GM23338 (cell line): ENCODE results near the gene DPH1. TPM values are rescaled to one million over a fixed set of nuclear protein-coding genes. Genes with fewer than 3 reads are reported as not detected.

Experiments used
- ATAC-seq: fragments of 200-7000 bp; cut with Tn5 transposase; 3 replicates; pipeline ENCODE4 v1.9.1; 2020
- DNase-seq: peaks from one replicate; pipeline ENCODE4 v3.0.0-alpha.2; 2015; ENCODE audit warnings: low spot score
- H2AFZ ChIP-seq: fragments of 200-600 bp; sonication (generic); 2 replicates; pipeline ENCODE4 v1.8.0; 2016; ENCODE audit warnings: antibody characterized with exemption, mild to moderate bottlenecking, moderate library complexity
- H3F3A ChIP-seq: fragments of 200-600 bp; sonication (generic); replicated peaks from 2 replicates; pipeline ENCODE4 v1.8.0; 2017; ENCODE audit warnings: antibody characterized with exemption, mixed run types, low read depth
- H3K27ac ChIP-seq: fragments of 200-600 bp; sonication (generic); 2 replicates; pipeline ENCODE4 v1.6.1; 2016; ENCODE audit warnings: low read depth
- H3K27me3 ChIP-seq: fragments of 200-600 bp; sonication (generic); 2 replicates; pipeline ENCODE4 v1.8.0; 2016; ENCODE audit warnings: mild to moderate bottlenecking, mixed run types, moderate library complexity; ENCODE audit not compliant: insufficient read depth
- H3K36me3 ChIP-seq: fragments of 200-600 bp; sonication (generic); 2 replicates; pipeline ENCODE4 v1.8.0; 2016; ENCODE audit warnings: mild to moderate bottlenecking; ENCODE audit not compliant: insufficient read depth
- H3K4me1 ChIP-seq: fragments of 200-600 bp; sonication (generic); 2 replicates; pipeline ENCODE4 v1.8.0; 2016; ENCODE audit warnings: mild to moderate bottlenecking, moderate library complexity; ENCODE audit not compliant: insufficient read depth
- H3K4me2 ChIP-seq: fragments of 200-600 bp; sonication (generic); 2 replicates; pipeline ENCODE4 v1.7.1; 2017; ENCODE audit warnings: mixed run types
- H3K4me3 ChIP-seq: fragments of 200-600 bp; sonication (generic); 2 replicates; pipeline ENCODE4 v1.6.1; 2016; ENCODE audit warnings: mixed run types
- H3K79me2 ChIP-seq: fragments of 200-600 bp; sonication (generic); replicated peaks from 2 replicates; pipeline ENCODE4 v1.8.0; 2017; ENCODE audit warnings: mild to moderate bottlenecking; ENCODE audit not compliant: insufficient read depth
- H3K9me2 ChIP-seq: fragments of 200-600 bp; sonication (generic); 2 replicates; pipeline ENCODE4 v1.8.0; 2017; ENCODE audit not compliant: insufficient read depth
- H4K20me1 ChIP-seq: fragments of 200-600 bp; sonication (generic); replicated peaks from 2 replicates; pipeline ENCODE4 v1.8.0; 2017; ENCODE audit warnings: mild to moderate bottlenecking; ENCODE audit not compliant: insufficient read depth
- H3K27ac Mint-ChIP-seq: 2 replicates; pipeline ENCODE4 v1.8.0; 2020; ENCODE audit warnings: inconsistent platforms, mild to moderate bottlenecking, moderate library complexity, mixed read lengths
- H3K27me3 Mint-ChIP-seq: 3 replicates; pipeline ENCODE4 v1.8.0; 2022; ENCODE audit warnings: low read depth, mild to moderate bottlenecking, moderate library complexity, mixed read lengths, inconsistent platforms; ENCODE audit not compliant: insufficient read depth, poor library complexity
- H3K36me3 Mint-ChIP-seq: 3 replicates; pipeline ENCODE4 v1.8.0; 2021; ENCODE audit warnings: low read depth, mild to moderate bottlenecking, inconsistent platforms, moderate library complexity, mixed read lengths
- H3K4me1 Mint-ChIP-seq: 3 replicates; pipeline ENCODE4 v1.8.0; 2020; ENCODE audit warnings: mild to moderate bottlenecking, inconsistent platforms, mixed read lengths
- H3K4me3 Mint-ChIP-seq: 3 replicates; pipeline ENCODE4 v1.8.0; 2021; ENCODE audit warnings: moderate library complexity, mild to moderate bottlenecking, inconsistent platforms, mixed read lengths
- H3K9me3 Mint-ChIP-seq: 3 replicates; pipeline ENCODE4 v1.8.0; 2020; ENCODE audit warnings: moderate library complexity, mild to moderate bottlenecking, inconsistent platforms, mixed read lengths
- CREB1 ChIP-seq: fragments of 250-450 bp; sonication (Bioruptor Pico); IDR thresholded peaks from 2 replicates; pipeline ENCODE4 v1.5.0; 2020; ENCODE audit warnings: low read depth, mild to moderate bottlenecking, moderate library complexity
- EZH2 ChIP-seq: fragments of 200-600 bp; sonication (generic); IDR thresholded peaks from one replicate; pipeline ENCODE4 v1.8.0; 2017; ENCODE audit warnings: antibody characterized with exemption, mild to moderate bottlenecking, low read depth; ENCODE audit not compliant: unreplicated experiment
- EZH2phosphoT487 ChIP-seq: fragments of 200-600 bp; sonication (generic); IDR thresholded peaks from one replicate; pipeline ENCODE4 v1.8.1; 2018; ENCODE audit warnings: antibody characterized with exemption; ENCODE audit not compliant: unreplicated experiment
- JUNB ChIP-seq: IDR thresholded peaks from one replicate; pipeline ENCODE4 v1.6.1; 2016; ENCODE audit warnings: antibody characterized with exemption; ENCODE audit not compliant: unreplicated experiment
- NANOG ChIP-seq: IDR thresholded peaks from 2 replicates; pipeline ENCODE4 v1.6.1; 2016; ENCODE audit warnings: antibody characterized with exemption, borderline replicate concordance
- POLR2AphosphoS5 ChIP-seq: IDR thresholded peaks from 2 replicates; pipeline ENCODE4 v1.6.1; 2016; ENCODE audit warnings: antibody characterized with exemption, low read depth
- STAT1 ChIP-seq: IDR thresholded peaks from one replicate; pipeline ENCODE4 v1.6.1; 2016; ENCODE audit warnings: antibody characterized with exemption; ENCODE audit not compliant: unreplicated experiment
- ZNF114 ChIP-seq: fragments of 250-450 bp; sonication (Bioruptor Pico); IDR thresholded peaks from 2 replicates; pipeline ENCODE4 v1.5.0; 2020; ENCODE audit warnings: mild to moderate bottlenecking, moderate library complexity
- ZNF331 ChIP-seq: fragments of 250-450 bp; sonication (Bioruptor Pico); IDR thresholded peaks from 2 replicates; pipeline ENCODE4 v1.5.0; 2020; ENCODE audit warnings: low read depth, mild to moderate bottlenecking, moderate library complexity
- polyA plus RNA-seq: library from polyadenylated mRNA; unstranded; fragments of >200 nt; fragmentation: Nextera tagmentation; extraction: Ambion mirVana; gene quantifications from 2 replicates; pipeline ENCODE4 v1.2.1, GENCODE V29; 2016
- total RNA-seq: library from RNA; depleted of rRNA; stranded (reverse); fragments of >200 nt; shearing (Covaris generic); gene quantifications from 2 replicates; pipeline ENCODE4 v1.2.3, GENCODE V29; 2014
- TF ChIP-seq, protein P1 (sequence below), 2 experiments: fragments of 200-600 bp in 1 of 2; sonication (generic) in 1 of 2; conservative IDR thresholded peaks; 2 replicates each; pipeline versions ENCODE4 v1.5.1 to v1.6.1; 2016 to 2017; ENCODE audit warnings: antibody characterized with exemption in 2 of 2, low read depth in 2 of 2, mild to moderate bottlenecking in 2 of 2, moderate library complexity in 1 of 2
- TF ChIP-seq, protein P2 (sequence below): IDR thresholded peaks from 2 replicates; pipeline ENCODE4 v1.6.1; 2016; ENCODE audit warnings: antibody characterized with exemption
- TF ChIP-seq, protein P3 (sequence below): IDR thresholded peaks from one replicate; pipeline ENCODE4 v1.6.1; 2018; ENCODE audit warnings: antibody characterized with exemption; ENCODE audit not compliant: unreplicated experiment
- TF ChIP-seq, protein P4 (sequence below): fragments of 250-450 bp; sonication (Bioruptor Pico); IDR thresholded peaks from 2 replicates; pipeline ENCODE4 v1.5.0; 2020; ENCODE audit warnings: mild to moderate bottlenecking, moderate library complexity

DPH1 gene
- total and polyA plus RNA-seq, 2 experiments from 2014 or later: 11.8 to 28.2 TPM

DNA sequence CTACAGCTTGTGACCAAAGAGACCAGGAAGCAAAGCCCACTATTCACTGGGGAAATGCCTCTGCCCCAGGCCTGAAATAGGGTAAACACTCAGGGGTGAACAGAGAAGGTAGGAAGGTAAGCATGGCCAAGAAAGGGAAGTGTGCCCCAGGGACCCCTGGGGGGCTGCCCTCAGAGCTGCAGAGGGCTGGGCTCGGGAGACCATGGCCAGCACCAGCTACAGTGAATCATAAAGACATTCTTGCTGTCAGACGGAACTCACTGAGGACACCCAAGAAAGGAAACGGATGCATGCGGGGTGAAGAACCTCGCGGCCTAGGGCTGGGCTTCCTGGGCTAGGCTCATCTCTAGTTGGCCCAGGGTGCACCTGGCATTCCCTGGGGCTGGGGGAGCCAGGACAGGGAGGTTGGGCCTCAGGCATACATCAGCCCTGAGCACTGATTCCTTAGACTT lies 34.6 kb downstream of the DPH1 start:
- peaks cover 52% of the 10 kb centered on the region for H3K4me1 Mint-ChIP-seq
- no peak overlapping the region for H3K4me2 ChIP-seq
- H3K4me3 ChIP-seq: no peak overlapping the region
- peaks cover 43% of the 10 kb centered on the region for H3K27me3 Mint-ChIP-seq
- H3K4me3 Mint-ChIP-seq: no peak overlapping the region
- no peak for ATAC-seq
- no peak overlapping the region for H3K27ac Mint-ChIP-seq
- H3K9me3 Mint-ChIP-seq: no peaks in the 10 kb centered on the region
- no peaks in the 10 kb centered on the region for H3K79me2 ChIP-seq
- no peaks in the 10 kb centered on the region for H3K9me2 ChIP-seq
- H3K36me3 Mint-ChIP-seq: peaks cover 15% of the 10 kb centered on the region
- peaks cover 15% of the 10 kb centered on the region for H3K27me3 ChIP-seq
- H3F3A ChIP-seq: peaks cover 10% of the 10 kb centered on the region; the same call in 1 of the 2 replicates
- H4K20me1 ChIP-seq: no peaks in the 10 kb centered on the region; the same call in none of the 2 replicates
- DNase-seq: no peak
- no peak overlapping the region for H3K27ac ChIP-seq
- H2AFZ ChIP-seq: no peak overlapping the region
- no peaks in the 10 kb centered on the region for H3K36me3 ChIP-seq
- H3K4me1 ChIP-seq: peaks cover 27% of the 10 kb centered on the region
- TF ChIP-seq, protein P1, sequence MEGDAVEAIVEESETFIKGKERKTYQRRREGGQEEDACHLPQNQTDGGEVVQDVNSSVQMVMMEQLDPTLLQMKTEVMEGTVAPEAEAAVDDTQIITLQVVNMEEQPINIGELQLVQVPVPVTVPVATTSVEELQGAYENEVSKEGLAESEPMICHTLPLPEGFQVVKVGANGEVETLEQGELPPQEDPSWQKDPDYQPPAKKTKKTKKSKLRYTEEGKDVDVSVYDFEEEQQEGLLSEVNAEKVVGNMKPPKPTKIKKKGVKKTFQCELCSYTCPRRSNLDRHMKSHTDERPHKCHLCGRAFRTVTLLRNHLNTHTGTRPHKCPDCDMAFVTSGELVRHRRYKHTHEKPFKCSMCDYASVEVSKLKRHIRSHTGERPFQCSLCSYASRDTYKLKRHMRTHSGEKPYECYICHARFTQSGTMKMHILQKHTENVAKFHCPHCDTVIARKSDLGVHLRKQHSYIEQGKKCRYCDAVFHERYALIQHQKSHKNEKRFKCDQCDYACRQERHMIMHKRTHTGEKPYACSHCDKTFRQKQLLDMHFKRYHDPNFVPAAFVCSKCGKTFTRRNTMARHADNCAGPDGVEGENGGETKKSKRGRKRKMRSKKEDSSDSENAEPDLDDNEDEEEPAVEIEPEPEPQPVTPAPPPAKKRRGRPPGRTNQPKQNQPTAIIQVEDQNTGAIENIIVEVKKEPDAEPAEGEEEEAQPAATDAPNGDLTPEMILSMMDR (conservative IDR thresholded peaks at IDR 0.05; ENCODE audit: low read depth in 2 of 2): no peak
- TF ChIP-seq CREB1 (CRISPR knock-in tag) (no peak), STAT1 (no peak), POLR2AphosphoS5 (no peak), EZH2phosphoT487 (no peak), EZH2 (no peak), JUNB (no peak), ZNF114 (no peak), ZNF331 (CRISPR knock-in tag) (no peak), NANOG (no peak)
- TF ChIP-seq, protein P2, sequence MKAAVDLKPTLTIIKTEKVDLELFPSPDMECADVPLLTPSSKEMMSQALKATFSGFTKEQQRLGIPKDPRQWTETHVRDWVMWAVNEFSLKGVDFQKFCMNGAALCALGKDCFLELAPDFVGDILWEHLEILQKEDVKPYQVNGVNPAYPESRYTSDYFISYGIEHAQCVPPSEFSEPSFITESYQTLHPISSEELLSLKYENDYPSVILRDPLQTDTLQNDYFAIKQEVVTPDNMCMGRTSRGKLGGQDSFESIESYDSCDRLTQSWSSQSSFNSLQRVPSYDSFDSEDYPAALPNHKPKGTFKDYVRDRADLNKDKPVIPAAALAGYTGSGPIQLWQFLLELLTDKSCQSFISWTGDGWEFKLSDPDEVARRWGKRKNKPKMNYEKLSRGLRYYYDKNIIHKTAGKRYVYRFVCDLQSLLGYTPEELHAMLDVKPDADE: no peak
- TF ChIP-seq, protein P3, sequence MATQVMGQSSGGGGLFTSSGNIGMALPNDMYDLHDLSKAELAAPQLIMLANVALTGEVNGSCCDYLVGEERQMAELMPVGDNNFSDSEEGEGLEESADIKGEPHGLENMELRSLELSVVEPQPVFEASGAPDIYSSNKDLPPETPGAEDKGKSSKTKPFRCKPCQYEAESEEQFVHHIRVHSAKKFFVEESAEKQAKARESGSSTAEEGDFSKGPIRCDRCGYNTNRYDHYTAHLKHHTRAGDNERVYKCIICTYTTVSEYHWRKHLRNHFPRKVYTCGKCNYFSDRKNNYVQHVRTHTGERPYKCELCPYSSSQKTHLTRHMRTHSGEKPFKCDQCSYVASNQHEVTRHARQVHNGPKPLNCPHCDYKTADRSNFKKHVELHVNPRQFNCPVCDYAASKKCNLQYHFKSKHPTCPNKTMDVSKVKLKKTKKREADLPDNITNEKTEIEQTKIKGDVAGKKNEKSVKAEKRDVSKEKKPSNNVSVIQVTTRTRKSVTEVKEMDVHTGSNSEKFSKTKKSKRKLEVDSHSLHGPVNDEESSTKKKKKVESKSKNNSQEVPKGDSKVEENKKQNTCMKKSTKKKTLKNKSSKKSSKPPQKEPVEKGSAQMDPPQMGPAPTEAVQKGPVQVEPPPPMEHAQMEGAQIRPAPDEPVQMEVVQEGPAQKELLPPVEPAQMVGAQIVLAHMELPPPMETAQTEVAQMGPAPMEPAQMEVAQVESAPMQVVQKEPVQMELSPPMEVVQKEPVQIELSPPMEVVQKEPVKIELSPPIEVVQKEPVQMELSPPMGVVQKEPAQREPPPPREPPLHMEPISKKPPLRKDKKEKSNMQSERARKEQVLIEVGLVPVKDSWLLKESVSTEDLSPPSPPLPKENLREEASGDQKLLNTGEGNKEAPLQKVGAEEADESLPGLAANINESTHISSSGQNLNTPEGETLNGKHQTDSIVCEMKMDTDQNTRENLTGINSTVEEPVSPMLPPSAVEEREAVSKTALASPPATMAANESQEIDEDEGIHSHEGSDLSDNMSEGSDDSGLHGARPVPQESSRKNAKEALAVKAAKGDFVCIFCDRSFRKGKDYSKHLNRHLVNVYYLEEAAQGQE: no peak
- TF ChIP-seq, protein P4, sequence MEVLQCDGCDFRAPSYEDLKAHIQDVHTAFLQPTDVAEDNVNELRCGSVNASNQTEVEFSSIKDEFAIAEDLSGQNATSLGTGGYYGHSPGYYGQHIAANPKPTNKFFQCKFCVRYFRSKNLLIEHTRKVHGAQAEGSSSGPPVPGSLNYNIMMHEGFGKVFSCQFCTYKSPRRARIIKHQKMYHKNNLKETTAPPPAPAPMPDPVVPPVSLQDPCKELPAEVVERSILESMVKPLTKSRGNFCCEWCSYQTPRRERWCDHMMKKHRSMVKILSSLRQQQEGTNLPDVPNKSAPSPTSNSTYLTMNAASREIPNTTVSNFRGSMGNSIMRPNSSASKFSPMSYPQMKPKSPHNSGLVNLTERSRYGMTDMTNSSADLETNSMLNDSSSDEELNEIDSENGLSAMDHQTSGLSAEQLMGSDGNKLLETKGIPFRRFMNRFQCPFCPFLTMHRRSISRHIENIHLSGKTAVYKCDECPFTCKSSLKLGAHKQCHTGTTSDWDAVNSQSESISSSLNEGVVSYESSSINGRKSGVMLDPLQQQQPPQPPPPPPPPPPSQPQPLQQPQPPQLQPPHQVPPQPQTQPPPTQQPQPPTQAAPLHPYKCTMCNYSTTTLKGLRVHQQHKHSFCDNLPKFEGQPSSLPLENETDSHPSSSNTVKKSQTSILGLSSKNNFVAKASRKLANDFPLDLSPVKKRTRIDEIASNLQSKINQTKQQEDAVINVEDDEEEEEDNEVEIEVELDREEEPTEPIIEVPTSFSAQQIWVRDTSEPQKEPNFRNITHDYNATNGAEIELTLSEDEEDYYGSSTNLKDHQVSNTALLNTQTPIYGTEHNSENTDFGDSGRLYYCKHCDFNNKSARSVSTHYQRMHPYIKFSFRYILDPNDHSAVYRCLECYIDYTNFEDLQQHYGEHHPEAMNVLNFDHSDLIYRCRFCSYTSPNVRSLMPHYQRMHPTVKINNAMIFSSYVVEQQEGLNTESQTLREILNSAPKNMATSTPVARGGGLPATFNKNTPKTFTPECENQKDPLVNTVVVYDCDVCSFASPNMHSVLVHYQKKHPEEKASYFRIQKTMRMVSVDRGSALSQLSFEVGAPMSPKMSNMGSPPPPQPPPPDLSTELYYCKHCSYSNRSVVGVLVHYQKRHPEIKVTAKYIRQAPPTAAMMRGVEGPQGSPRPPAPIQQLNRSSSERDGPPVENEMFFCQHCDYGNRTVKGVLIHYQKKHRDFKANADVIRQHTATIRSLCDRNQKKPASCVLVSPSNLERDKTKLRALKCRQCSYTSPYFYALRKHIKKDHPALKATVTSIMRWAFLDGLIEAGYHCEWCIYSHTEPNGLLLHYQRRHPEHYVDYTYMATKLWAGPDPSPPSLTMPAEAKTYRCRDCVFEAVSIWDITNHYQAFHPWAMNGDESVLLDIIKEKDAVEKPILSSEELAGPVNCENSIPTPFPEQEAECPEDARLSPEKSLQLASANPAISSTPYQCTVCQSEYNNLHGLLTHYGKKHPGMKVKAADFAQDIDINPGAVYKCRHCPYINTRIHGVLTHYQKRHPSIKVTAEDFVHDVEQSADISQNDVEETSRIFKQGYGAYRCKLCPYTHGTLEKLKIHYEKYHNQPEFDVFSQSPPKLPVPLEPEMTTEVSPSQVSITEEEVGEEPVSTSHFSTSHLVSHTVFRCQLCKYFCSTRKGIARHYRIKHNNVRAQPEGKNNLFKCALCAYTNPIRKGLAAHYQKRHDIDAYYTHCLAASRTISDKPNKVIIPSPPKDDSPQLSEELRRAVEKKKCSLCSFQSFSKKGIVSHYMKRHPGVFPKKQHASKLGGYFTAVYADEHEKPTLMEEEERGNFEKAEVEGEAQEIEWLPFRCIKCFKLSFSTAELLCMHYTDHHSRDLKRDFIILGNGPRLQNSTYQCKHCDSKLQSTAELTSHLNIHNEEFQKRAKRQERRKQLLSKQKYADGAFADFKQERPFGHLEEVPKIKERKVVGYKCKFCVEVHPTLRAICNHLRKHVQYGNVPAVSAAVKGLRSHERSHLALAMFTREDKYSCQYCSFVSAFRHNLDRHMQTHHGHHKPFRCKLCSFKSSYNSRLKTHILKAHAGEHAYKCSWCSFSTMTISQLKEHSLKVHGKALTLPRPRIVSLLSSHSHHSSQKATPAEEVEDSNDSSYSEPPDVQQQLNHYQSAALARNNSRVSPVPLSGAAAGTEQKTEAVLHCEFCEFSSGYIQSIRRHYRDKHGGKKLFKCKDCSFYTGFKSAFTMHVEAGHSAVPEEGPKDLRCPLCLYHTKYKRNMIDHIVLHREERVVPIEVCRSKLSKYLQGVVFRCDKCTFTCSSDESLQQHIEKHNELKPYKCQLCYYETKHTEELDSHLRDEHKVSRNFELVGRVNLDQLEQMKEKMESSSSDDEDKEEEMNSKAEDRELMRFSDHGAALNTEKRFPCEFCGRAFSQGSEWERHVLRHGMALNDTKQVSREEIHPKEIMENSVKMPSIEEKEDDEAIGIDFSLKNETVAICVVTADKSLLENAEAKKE (CRISPR knock-in tag): no peak
